ENCODE data around the gene RAB7B.

DNA sequence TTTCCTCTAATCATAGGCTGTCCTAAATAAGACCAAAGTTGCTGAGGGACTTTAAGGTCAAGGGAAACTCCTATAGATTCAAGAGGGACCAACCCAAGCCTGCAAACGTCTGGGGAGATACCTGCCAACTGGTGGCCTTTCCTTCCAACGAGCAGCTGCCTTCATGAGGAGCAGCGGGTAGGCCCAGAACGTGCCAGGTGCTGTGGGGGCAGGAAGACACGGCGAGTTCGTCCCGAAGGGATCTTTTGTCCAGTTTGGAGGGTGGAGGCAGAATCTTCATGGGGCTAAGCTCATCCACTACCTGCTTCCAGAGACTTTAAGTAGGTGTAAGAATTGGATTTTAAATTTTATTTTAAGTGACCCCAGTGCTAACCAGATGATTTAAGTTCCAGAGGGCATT is 34.0 kb downstream of the RAB7B start:
- TF ChIP-seq POLR2A (IDR thresholded peaks at IDR 0.05; ENCODE audit: low read length), result no peak
- no peak for TF ChIP-seq GATA1 (IDR thresholded peaks at IDR 0.05; ENCODE audit: low read depth, low read length)
